Activated naive CD8-positive, alpha-beta T cell treated with anti-CD3 and anti-CD28 coated beads, Interleukin-2, amount 10 ng/mL, durations not matched to agents 7 days and 5 days (primary cell): ENCODE measurements around the gene UNG. TPM values are rescaled to one million over a fixed set of nuclear protein-coding genes. Genes with fewer than 3 reads are reported as not detected.

Experiments used
- ATAC-seq: fragments of 150-1000 bp; cut with Tn5 transposase; one replicate; pipeline ENCODE4 v1.10.0; 2021; ENCODE audit warnings: low read depth, moderate library complexity
- POLR2A ChIA-PET: fragments of 350-600 bp; sonication (Branson Sonifier 250); formaldehyde crosslinking; loops from one replicate; lab custom pipeline; 2021; ENCODE audit warnings: antibody characterized with exemption; lab: Charles Lee
- DNase-seq: peaks from one replicate; pipeline ENCODE4 v3.0.0; 2021
- H3K27ac Mint-ChIP-seq: one replicate; pipeline ENCODE4 v1.8.0; 2022; ENCODE audit warnings: mild to moderate bottlenecking, mixed read lengths
- H3K27me3 Mint-ChIP-seq: one replicate; pipeline ENCODE4 v1.8.0; 2022; ENCODE audit warnings: mild to moderate bottlenecking, moderate library complexity, mixed read lengths
- H3K36me3 Mint-ChIP-seq: one replicate; pipeline ENCODE4 v1.8.0; 2021; ENCODE audit warnings: mild to moderate bottlenecking, mixed read lengths
- H3K4me1 Mint-ChIP-seq: one replicate; pipeline ENCODE4 v1.8.0; 2021; ENCODE audit warnings: mixed read lengths
- H3K4me3 Mint-ChIP-seq: one replicate; pipeline ENCODE4 v1.8.0; 2022; ENCODE audit warnings: mild to moderate bottlenecking, moderate library complexity, mixed read lengths
- H3K9me3 Mint-ChIP-seq: one replicate; pipeline ENCODE4 v1.8.0; 2021; ENCODE audit warnings: mixed read lengths
- total RNA-seq, 2 experiments: library from RNA; stranded (reverse); gene quantifications; one replicate each; pipeline ENCODE4 v1.2.3, GENCODE V29; 2021

UNG gene
- total RNA-seq, 2 experiments from 2014 or later = 47.4 to 54.7 TPM

GRCh38 chr12:109156586-109156985 lies 59.2 kb downstream of the UNG start:
- DNase-seq (no peak), ATAC-seq (no peak)
- H3K9me3 Mint-ChIP-seq = no peaks in the 10 kb centered on the region
- no peak overlapping the region for H3K4me3 Mint-ChIP-seq
- H3K27ac Mint-ChIP-seq = no peak overlapping the region
- POLR2A ChIA-PET = interaction anchor here (0.7 kb wide), 1 partner anchor 266 kb away, joined by 3 read pairs; no protein-coding TSS in a partner anchor
- H3K36me3 Mint-ChIP-seq = peaks cover 1% of the 10 kb centered on the region
- peaks cover 4% of the 10 kb centered on the region for H3K27me3 Mint-ChIP-seq
- peaks cover 20% of the 10 kb centered on the region for H3K4me1 Mint-ChIP-seq

GRCh38 chr12:109157986-109158385 lies 60.6 kb downstream of the UNG start:
- H3K27me3 Mint-ChIP-seq = no peaks in the 10 kb centered on the region
- H3K27ac Mint-ChIP-seq = no peak overlapping the region
- no peak for ATAC-seq
- no peaks in the 10 kb centered on the region for H3K9me3 Mint-ChIP-seq
- H3K4me3 Mint-ChIP-seq = no peak overlapping the region
- peaks cover 1% of the 10 kb centered on the region for H3K36me3 Mint-ChIP-seq
- POLR2A ChIA-PET = no interaction called here
- DNase-seq = no peak
- H3K4me1 Mint-ChIP-seq = peaks cover 20% of the 10 kb centered on the region

- Mint-ChIP-seq H3K27ac (no peak overlapping the region), H3K9me3 (no peaks in the 10 kb centered on the region)
- POLR2A ChIA-PET = no interaction called here
Measured at GRCh38 chr12:109160433-109160832, 63.0 kb downstream of the UNG start.

More at GRCh38 chr12:109160433-109160832, 63.0 kb downstream of the UNG start:
- Mint-ChIP-seq H3K27me3 (no peaks in the 10 kb centered on the region), H3K4me3 (no peak overlapping the region), H3K36me3 (peaks cover 4% of the 10 kb centered on the region), H3K4me1 (peaks cover 12% of the 10 kb centered on the region)
- DNase-seq (no peak), ATAC-seq (no peak)

Other genes starting within 250 kb of the UNG start
- 10 to 100 TPM; 29.7 to 36.9 TPM for gene SSH1, start 240.0 kb upstream of the UNG start, total RNA-seq
- not detected for gene DAO, start 217.5 kb upstream of the UNG start, total RNA-seq
- gene SVOP, start 76.5 kb upstream of the UNG start, total RNA-seq = not detected
- gene USP30, start 45.0 kb upstream of the UNG start, total RNA-seq = 10 to 100 TPM in 1 of 2 experiments, 1 to 10 TPM in 1; 9.9 to 10.2 TPM
- 10 to 100 TPM; 13.0 to 15.2 TPM for gene ALKBH2, start 4.1 kb upstream of the UNG start, total RNA-seq
- 10 to 100 TPM; 21.4 to 23.2 TPM for gene ACACB, start 19.0 kb downstream of the UNG start, total RNA-seq
- not detected for gene FOXN4, start 211.7 kb downstream of the UNG start, total RNA-seq